ENCODE data around the gene MAP1B.

MAP1B gene

DNA sequence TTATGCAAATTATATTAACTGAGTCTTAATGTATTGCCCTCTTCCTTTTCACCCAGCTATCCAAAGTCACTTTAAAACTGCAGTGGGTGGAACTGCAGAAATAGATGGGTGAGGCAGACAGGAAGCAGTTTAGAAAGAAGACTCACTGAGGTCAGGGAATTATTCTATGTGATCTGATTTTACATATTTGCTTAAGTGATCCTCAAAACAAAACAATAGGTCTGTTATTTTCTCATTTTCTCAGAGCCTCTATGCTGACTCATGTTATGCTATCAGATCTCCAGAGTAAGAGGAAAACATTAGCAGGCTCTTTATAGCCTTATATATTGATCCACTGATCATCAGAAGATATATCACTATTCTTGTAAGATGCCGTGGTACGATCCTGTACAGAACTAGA lies 149.3 kb downstream of the MAP1B start:
- DNase-seq, result no peak

Data from SIG-M5 (cell line).